ENCODE measurements around the gene GFI1.
A peak's percentile ranks its signal among the peaks of the same experiment; 100 is the strongest.

The GFI1 gene

GRCh38 chr1:92478393-92478792, 8.3 kb downstream of the GFI1 start:
- DNase-seq (ENCODE audit: low read depth): no peak
- H3K4me3 ChIP-seq (ENCODE audit: low read depth, low read length): no peak overlapping the region
- no peak for TF ChIP-seq CTCF (IDR thresholded peaks at IDR 0.05; ENCODE audit: insufficient read depth, low read depth, low read length, missing control alignments)

- H3K4me3 ChIP-seq (ENCODE audit: low read depth, low read length): no peak overlapping the region
- no peak for TF ChIP-seq CTCF (IDR thresholded peaks at IDR 0.05; ENCODE audit: insufficient read depth, low read depth, low read length, missing control alignments)
- DNase-seq (ENCODE audit: low read depth): no peak
Measured at GRCh38 chr1:92476071-92476631, 10.6 kb downstream of the GFI1 start.

- no peak for DNase-seq (ENCODE audit: low read depth)
- TF ChIP-seq CTCF (IDR thresholded peaks at IDR 0.05; ENCODE audit: insufficient read depth, low read depth, low read length, missing control alignments): no peak
- H3K4me3 ChIP-seq (ENCODE audit: low read depth, low read length): no peak overlapping the region
Measured at GRCh38 chr1:92475029-92475428, 11.7 kb downstream of the GFI1 start.

- no peak overlapping the region for H3K4me3 ChIP-seq (ENCODE audit: low read depth, low read length)
- no peak for TF ChIP-seq CTCF (IDR thresholded peaks at IDR 0.05; ENCODE audit: insufficient read depth, low read depth, low read length, missing control alignments)
- peak; percentile 67 for DNase-seq (ENCODE audit: low read depth)
Measured at GRCh38 chr1:92473781-92474495, 12.8 kb downstream of the GFI1 start.

- TF ChIP-seq CTCF (IDR thresholded peaks at IDR 0.05; ENCODE audit: insufficient read depth, low read depth, low read length, missing control alignments): no peak
- no peak overlapping the region for H3K4me3 ChIP-seq (ENCODE audit: low read depth, low read length)
- no peak for DNase-seq (ENCODE audit: low read depth)
Measured at GRCh38 chr1:92470216-92470615, 16.5 kb downstream of the GFI1 start.

- no peak overlapping the region for H3K4me3 ChIP-seq (ENCODE audit: low read depth, low read length)
- no peak for DNase-seq (ENCODE audit: low read depth)
- no peak for TF ChIP-seq CTCF (IDR thresholded peaks at IDR 0.05; ENCODE audit: insufficient read depth, low read depth, low read length, missing control alignments)
Measured at GRCh38 chr1:92466683-92467352, 19.9 kb downstream of the GFI1 start.
